ENCODE measurements around the gene ARHGEF10L. TPM values are rescaled to one million over a fixed set of nuclear protein-coding genes. Genes with fewer than 3 reads are reported as not detected.

Gene ARHGEF10L
- total RNA-seq, 1 donor, result 16.8 TPM

DNA sequence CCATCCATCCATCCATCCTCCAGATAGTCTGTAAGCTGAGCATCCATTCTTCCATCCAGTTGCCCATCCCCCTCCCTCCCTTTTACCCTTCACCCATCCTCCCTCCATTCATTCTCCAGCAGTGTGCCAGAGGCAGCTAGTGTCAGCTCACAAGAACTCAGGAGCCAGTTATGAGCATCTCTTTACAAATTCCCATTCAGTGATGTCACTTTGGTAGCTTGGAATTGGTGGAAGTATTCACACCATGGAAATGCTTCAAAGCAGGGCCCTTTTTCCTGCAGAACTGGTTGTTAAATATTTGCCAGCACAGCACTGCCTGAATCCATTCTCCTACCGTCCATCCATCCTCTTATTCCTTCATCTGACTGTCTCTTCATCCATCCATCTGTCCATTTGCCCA is 72.5 kb downstream of the ARHGEF10L start:
- TF ChIP-seq, protein P1, sequence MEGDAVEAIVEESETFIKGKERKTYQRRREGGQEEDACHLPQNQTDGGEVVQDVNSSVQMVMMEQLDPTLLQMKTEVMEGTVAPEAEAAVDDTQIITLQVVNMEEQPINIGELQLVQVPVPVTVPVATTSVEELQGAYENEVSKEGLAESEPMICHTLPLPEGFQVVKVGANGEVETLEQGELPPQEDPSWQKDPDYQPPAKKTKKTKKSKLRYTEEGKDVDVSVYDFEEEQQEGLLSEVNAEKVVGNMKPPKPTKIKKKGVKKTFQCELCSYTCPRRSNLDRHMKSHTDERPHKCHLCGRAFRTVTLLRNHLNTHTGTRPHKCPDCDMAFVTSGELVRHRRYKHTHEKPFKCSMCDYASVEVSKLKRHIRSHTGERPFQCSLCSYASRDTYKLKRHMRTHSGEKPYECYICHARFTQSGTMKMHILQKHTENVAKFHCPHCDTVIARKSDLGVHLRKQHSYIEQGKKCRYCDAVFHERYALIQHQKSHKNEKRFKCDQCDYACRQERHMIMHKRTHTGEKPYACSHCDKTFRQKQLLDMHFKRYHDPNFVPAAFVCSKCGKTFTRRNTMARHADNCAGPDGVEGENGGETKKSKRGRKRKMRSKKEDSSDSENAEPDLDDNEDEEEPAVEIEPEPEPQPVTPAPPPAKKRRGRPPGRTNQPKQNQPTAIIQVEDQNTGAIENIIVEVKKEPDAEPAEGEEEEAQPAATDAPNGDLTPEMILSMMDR (IDR thresholded peaks at IDR 0.05; ENCODE audit: insufficient read depth, low read depth, low read length), result no peak
- DNase-seq (ENCODE audit: low read depth), result peak; percentile 10

DNA sequence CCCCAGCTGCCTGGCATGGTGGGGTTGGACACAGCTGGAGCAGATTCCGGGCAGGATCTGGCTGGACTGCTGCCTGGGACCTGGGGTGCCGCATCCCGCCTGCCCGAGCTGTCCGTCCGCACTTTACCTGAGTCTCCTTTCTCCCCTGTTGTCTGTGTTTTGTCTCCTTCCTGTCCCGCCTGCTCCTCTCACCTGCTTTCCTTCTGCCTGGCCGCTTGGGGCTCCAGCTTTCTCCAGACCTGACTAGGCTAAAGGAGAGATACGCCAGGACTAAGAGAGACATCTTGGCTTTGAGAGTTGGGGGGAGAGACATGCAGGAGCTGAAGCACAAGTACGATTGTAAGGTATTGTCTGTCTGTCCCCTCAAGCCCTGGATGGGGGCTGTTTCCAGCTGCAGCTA is 73.3 kb downstream of the ARHGEF10L start:
- TF ChIP-seq, protein P1 (IDR thresholded peaks at IDR 0.05; ENCODE audit: insufficient read depth, low read depth, low read length), result no peak
- H3K4me3 ChIP-seq (ENCODE audit: low read depth, low read length), result no peak overlapping the region
- DNase-seq (ENCODE audit: low read depth), result no peak

More for the DNA sequence above, 72.5 kb downstream of the ARHGEF10L start:
- no peak overlapping the region for H3K4me3 ChIP-seq (ENCODE audit: low read depth, low read length)

DNA sequence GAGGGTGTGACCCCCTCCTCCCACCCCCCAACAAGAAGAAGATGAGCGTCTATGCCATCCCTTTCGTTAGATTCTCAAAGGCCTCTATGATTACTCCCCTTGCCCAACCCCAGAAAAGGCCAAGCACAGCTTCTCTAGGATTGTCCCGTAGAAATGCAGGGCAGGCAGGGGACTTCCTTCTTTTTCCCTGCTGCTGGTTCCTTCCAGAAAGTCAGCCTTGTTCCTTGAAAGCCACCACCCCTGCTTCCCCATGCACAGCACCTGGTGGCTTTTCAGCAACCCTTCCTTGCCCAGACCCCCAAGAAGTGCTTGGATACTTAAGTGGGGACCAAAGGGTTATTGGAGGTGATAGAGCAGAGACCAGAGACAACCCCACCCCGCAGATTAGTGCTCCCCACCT is 75.1 kb downstream of the ARHGEF10L start:
- TF ChIP-seq, protein P1 (IDR thresholded peaks at IDR 0.05; ENCODE audit: insufficient read depth, low read depth, low read length), result no peak
- H3K4me3 ChIP-seq (ENCODE audit: low read depth, low read length), result no peak overlapping the region
- no peak for DNase-seq (ENCODE audit: low read depth)

DNA sequence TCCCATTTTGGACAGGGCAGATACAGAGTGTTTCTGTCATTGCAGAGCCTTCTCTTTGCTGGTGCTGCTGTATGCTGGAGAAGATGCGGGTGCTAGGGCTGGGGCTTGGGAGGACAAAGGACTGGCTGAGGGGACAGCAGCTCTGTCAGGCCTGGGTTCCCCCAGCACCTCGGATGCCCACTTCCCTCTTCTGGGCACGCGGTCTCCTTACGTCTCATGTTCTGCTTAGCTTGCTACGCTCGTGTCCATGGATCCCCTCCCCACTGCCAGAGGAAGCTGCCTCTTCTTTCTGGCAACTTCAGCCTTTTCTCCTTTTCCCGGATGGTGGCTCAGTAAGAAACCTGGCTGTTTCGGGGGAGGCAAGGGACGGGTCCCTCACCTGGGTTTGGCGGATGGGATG is 75.7 kb downstream of the ARHGEF10L start:
- no peak for DNase-seq (ENCODE audit: low read depth)
- no peak overlapping the region for H3K4me3 ChIP-seq (ENCODE audit: low read depth, low read length)
- TF ChIP-seq, protein P1 (IDR thresholded peaks at IDR 0.05; ENCODE audit: insufficient read depth, low read depth, low read length), result no peak

DNA sequence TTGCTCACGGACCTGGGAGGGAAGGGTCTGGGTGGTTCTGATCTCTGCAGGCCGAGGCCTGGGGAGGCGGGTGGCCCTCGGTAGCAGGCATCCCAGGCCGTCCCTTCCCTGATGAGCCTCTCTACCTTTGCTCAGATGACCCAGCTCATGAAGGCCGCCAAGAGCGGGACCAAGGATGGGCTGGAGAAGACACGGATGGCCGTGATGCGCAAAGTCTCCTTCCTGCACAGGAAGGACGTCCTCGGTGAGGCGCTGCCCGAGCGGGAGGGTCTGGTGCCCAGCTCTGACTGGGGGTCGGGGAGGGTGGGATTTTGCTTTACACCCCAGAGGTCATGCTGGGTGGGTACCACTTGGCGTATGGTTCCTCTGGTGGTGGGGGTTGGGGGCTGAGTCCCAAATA is 76.5 kb downstream of the ARHGEF10L start:
- H3K4me3 ChIP-seq (ENCODE audit: low read depth, low read length), result no peak overlapping the region
- no peak for DNase-seq (ENCODE audit: low read depth)
- TF ChIP-seq, protein P1 (IDR thresholded peaks at IDR 0.05; ENCODE audit: insufficient read depth, low read depth, low read length), result no peak

DNA sequence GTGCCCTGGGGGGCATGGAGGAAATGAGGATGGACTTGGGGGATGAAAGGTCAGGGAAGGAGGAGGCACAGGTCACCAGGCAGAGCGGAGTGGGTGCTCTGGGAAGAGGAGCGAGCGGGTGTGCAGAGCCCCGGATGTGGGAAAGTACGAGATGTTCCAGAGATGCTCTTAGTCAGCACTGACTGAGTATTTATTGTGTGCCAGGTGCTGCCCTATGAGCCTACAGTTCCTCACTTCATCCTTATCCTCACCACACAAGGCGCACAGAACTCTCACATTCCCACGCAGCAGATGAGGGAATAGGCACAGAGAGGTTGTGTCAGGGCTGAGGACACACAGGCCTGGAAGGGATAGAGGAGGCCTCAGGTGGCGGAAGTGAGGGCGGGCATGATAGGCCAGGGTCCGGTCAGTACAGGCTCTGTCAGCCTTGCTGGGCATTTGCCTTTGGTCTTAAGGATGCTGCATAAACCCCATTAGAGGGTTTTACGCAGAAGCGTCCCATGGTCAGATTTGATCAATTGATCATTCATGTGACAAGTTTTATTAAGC is 77.3 kb downstream of the ARHGEF10L start:
- TF ChIP-seq, protein P1 (IDR thresholded peaks at IDR 0.05; ENCODE audit: insufficient read depth, low read depth, low read length), result no peak

More for the DNA sequence above, 77.3 kb downstream of the ARHGEF10L start:
- DNase-seq (ENCODE audit: low read depth), result no peak
- no peak overlapping the region for H3K4me3 ChIP-seq (ENCODE audit: low read depth, low read length)
